Panc1 (cell line): ENCODE results near the gene DNAAF6. TPM values are rescaled to one million over a fixed set of nuclear protein-coding genes. Genes with fewer than 3 reads are reported as not detected.

Experiments
- ATAC-seq: fragments of 200-7000 bp; cut with Tn5 transposase; 2 replicates; pipeline ENCODE4 v1.9.1; 2020; ENCODE audit warnings: mild to moderate bottlenecking, moderate library complexity
- BruUV-seq: library from RNA; stranded (reverse); fragments of 400-500 nt; replicated peaks from 2 replicates; lab custom pipeline; 2021; lab: Mats Ljungman, UMichigan
- CTCF ChIA-PET: fragments of 300-600 bp; sonication (Branson Sonifier 250); formaldehyde crosslinking; loops from one replicate; lab custom pipeline; 2022; ENCODE audit warnings: antibody characterized with exemption; lab: Charles Lee
- POLR2A ChIA-PET: fragments of 300-600 bp; sonication (Branson Sonifier 250); formaldehyde crosslinking; loops from one replicate; lab custom pipeline; 2022; ENCODE audit warnings: antibody characterized with exemption; lab: Charles Lee
- DNase-seq: peaks from one replicate; pipeline ENCODE4 v3.0.0-alpha.2; 2010; ENCODE audit warnings: low read depth, low spot score
- H3K27ac ChIP-seq: 2 replicates; pipeline ENCODE4 v1.5.1; 2011; ENCODE audit warnings: mild to moderate bottlenecking, low read length, inconsistent platforms
- H3K27me3 ChIP-seq: fragments of 200-500 bp; sonication (Bioruptor generic); 2 replicates; pipeline ENCODE4 v1.6.0; 2014; ENCODE audit warnings: low read length, inconsistent platforms; ENCODE audit not compliant: control insufficient read depth, insufficient read depth
- H3K36me3 ChIP-seq: fragments of 200-500 bp; sonication (Bioruptor generic); 2 replicates; pipeline ENCODE4 v1.5.1; 2014; ENCODE audit warnings: inconsistent platforms, mild to moderate bottlenecking, low read length, moderate library complexity; ENCODE audit not compliant: control insufficient read depth, insufficient read depth
- H3K4me1 ChIP-seq: 2 replicates; pipeline ENCODE4 v1.5.1; 2011; ENCODE audit warnings: inconsistent platforms, mild to moderate bottlenecking, low read length, moderate library complexity; ENCODE audit not compliant: control insufficient read depth, insufficient read depth
- H3K4me3 ChIP-seq, 2 experiments: 2 replicates each; pipeline ENCODE4 v1.5.1; 2011 to 2012; ENCODE audit warnings: low read depth in 2 of 2, low read length in 2 of 2, mild to moderate bottlenecking in 2 of 2, inconsistent platforms in 1 of 2, moderate library complexity in 1 of 2
- H3K9me3 ChIP-seq: fragments of 200-500 bp; sonication (Bioruptor generic); 2 replicates; pipeline ENCODE4 v1.5.1; 2014; ENCODE audit warnings: low read depth, mild to moderate bottlenecking, inconsistent platforms, low read length, moderate library complexity; ENCODE audit not compliant: control insufficient read depth, insufficient read depth
- POLR2AphosphoS5 ChIP-seq: IDR thresholded peaks from 2 replicates; pipeline ENCODE4 v1.6.1; 2012; ENCODE audit warnings: mild to moderate bottlenecking, low read depth, low read length, moderate library complexity
- SIN3A ChIP-seq: IDR thresholded peaks from 2 replicates; pipeline ENCODE4 v1.6.1; 2012; ENCODE audit warnings: low read depth, mild to moderate bottlenecking, low read length, moderate library complexity, borderline replicate concordance; ENCODE audit not compliant: insufficient read depth
- in situ Hi-C: cut with HindIII; loops from 2 replicates; pipeline ENCODE4 v1.10.0; 2016; ENCODE audit warnings: low sequenced_read_pairs, low pct_unique_long_range_greater_than_20kb
- intact Hi-C: fragments of 100-400 bp; cut with micrococcal nuclease; formaldehyde crosslinking; loops from one replicate; pipeline ENCODE4 v1.10.0; 2022; ENCODE audit not compliant: unreplicated experiment
- total RNA-seq: library from RNA; stranded (reverse); gene quantifications from one replicate; pipeline ENCODE4 v1.2.1, GENCODE V29; 2021; ENCODE audit not compliant: unreplicated experiment
- TF ChIP-seq, protein P1 (sequence below), 2 experiments: IDR thresholded peaks; 2 replicates each; pipeline ENCODE4 v1.6.1; 2011 to 2012; ENCODE audit warnings: low read depth in 2 of 2, control low read depth in 1 of 2, low read length in 1 of 2, mild to moderate bottlenecking in 1 of 2, moderate library complexity in 1 of 2; ENCODE audit not compliant: insufficient read depth in 1 of 2
- TF ChIP-seq, protein P2 (sequence below): fragments of 450-650 bp; IDR thresholded peaks from 2 replicates; pipeline ENCODE4 v1.5.1; 2017; ENCODE audit warnings: mild to moderate bottlenecking

Gene DNAAF6
- total RNA-seq, 1 experiment from 2014 or later = not detected

GRCh38 chrX:107204068-107204605 lies 2.3 kb upstream of the DNAAF6 start:
- intact Hi-C loops = no loop called here
- ATAC-seq = no peak
- CTCF ChIA-PET = no interaction called here

GRCh38 chrX:107206697-107207065 lies 270 bp downstream of the DNAAF6 start:
- POLR2A ChIA-PET = no interaction called here
- intact Hi-C loops (no loop called here), in situ Hi-C loops (no loop called here)
- ATAC-seq (peak; percentile 22; the same call in 1 of the 2 replicates), DNase-seq (no peak)
- no peaks in the 10 kb centered on the region for H3K4me1 ChIP-seq
- H3K9me3 ChIP-seq = no peaks in the 10 kb centered on the region
- TF ChIP-seq, protein P1, sequence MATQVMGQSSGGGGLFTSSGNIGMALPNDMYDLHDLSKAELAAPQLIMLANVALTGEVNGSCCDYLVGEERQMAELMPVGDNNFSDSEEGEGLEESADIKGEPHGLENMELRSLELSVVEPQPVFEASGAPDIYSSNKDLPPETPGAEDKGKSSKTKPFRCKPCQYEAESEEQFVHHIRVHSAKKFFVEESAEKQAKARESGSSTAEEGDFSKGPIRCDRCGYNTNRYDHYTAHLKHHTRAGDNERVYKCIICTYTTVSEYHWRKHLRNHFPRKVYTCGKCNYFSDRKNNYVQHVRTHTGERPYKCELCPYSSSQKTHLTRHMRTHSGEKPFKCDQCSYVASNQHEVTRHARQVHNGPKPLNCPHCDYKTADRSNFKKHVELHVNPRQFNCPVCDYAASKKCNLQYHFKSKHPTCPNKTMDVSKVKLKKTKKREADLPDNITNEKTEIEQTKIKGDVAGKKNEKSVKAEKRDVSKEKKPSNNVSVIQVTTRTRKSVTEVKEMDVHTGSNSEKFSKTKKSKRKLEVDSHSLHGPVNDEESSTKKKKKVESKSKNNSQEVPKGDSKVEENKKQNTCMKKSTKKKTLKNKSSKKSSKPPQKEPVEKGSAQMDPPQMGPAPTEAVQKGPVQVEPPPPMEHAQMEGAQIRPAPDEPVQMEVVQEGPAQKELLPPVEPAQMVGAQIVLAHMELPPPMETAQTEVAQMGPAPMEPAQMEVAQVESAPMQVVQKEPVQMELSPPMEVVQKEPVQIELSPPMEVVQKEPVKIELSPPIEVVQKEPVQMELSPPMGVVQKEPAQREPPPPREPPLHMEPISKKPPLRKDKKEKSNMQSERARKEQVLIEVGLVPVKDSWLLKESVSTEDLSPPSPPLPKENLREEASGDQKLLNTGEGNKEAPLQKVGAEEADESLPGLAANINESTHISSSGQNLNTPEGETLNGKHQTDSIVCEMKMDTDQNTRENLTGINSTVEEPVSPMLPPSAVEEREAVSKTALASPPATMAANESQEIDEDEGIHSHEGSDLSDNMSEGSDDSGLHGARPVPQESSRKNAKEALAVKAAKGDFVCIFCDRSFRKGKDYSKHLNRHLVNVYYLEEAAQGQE (IDR thresholded peaks at IDR 0.05; ENCODE audit: insufficient read depth in 1 of 2, low read depth in 2 of 2, low read length in 1 of 2) = no peak
- no peak for TF ChIP-seq SIN3A
- TF ChIP-seq, protein P2, sequence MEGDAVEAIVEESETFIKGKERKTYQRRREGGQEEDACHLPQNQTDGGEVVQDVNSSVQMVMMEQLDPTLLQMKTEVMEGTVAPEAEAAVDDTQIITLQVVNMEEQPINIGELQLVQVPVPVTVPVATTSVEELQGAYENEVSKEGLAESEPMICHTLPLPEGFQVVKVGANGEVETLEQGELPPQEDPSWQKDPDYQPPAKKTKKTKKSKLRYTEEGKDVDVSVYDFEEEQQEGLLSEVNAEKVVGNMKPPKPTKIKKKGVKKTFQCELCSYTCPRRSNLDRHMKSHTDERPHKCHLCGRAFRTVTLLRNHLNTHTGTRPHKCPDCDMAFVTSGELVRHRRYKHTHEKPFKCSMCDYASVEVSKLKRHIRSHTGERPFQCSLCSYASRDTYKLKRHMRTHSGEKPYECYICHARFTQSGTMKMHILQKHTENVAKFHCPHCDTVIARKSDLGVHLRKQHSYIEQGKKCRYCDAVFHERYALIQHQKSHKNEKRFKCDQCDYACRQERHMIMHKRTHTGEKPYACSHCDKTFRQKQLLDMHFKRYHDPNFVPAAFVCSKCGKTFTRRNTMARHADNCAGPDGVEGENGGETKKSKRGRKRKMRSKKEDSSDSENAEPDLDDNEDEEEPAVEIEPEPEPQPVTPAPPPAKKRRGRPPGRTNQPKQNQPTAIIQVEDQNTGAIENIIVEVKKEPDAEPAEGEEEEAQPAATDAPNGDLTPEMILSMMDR = no peak
- H3K27me3 ChIP-seq = no peaks in the 10 kb centered on the region
- H3K27ac ChIP-seq = no peak overlapping the region
- H3K36me3 ChIP-seq = no peaks in the 10 kb centered on the region
- CTCF ChIA-PET = no interaction called here
- no TSS peak for BruUV-seq
- peak overlapping the region; percentile 54 to 57 for H3K4me3 ChIP-seq

More at GRCh38 chrX:107204068-107204605, 2.3 kb upstream of the DNAAF6 start:
- in situ Hi-C loops = no loop called here
- Histone ChIP-seq H3K4me3 (peak overlapping the region in 1 of 2 experiments; percentile 1; a peak in 1 of 4 replicates), H3K4me1 (no peaks in the 10 kb centered on the region), H3K27ac (no peak overlapping the region), H3K9me3 (no peaks in the 10 kb centered on the region), H3K36me3 (no peaks in the 10 kb centered on the region), H3K27me3 (no peaks in the 10 kb centered on the region)
- no peak for TF ChIP-seq POLR2AphosphoS5
- TF ChIP-seq, protein P2 = no peak
- BruUV-seq = no TSS peak
- no peak for DNase-seq
- POLR2A ChIA-PET = no interaction called here
